Left lung (tissue), 10 donors: ENCODE results near the gene CDK19. TPM values are rescaled to one million over a fixed set of nuclear protein-coding genes. Genes with fewer than 3 reads are reported as not detected.

ENCODE experiments used
- ATAC-seq: fragments of 200-7000 bp; cut with Tn5 transposase; one replicate; pipeline ENCODE4 v1.9.1; 2020; ENCODE audit warnings: moderate library complexity
- DNase-seq, 4 donors: peaks; one replicate each; pipeline ENCODE4 v3.0.0-alpha.2; 2013 to 2020
- H3K27ac ChIP-seq, 2 donors: fragments of 200-600 bp; sonication (generic) in 1 of 2; one replicate each; pipeline versions ENCODE4 v1.5.0 to v1.8.0; 2020 to 2021
- H3K27me3 ChIP-seq, 2 donors: fragments of 200-600 bp; sonication (generic) in 1 of 2; one replicate each; pipeline versions ENCODE4 v1.5.0 to v1.8.0; 2020 to 2021
- H3K36me3 ChIP-seq, 2 donors: fragments of 200-600 bp; sonication (generic) in 1 of 2; one replicate each; pipeline versions ENCODE4 v1.5.0 to v1.8.0; 2020 to 2021
- H3K4me1 ChIP-seq, 2 donors: fragments of 200-600 bp; one replicate each; pipeline ENCODE4 v1.8.0; 2021
- H3K4me3 ChIP-seq, 2 donors: fragments of 200-600 bp; sonication (generic) in 1 of 2; one replicate each; pipeline versions ENCODE4 v1.5.0 to v1.8.0; 2020 to 2021; ENCODE audit warnings: mild to moderate bottlenecking in 1 of 2
- H3K9me3 ChIP-seq, 2 donors: fragments of 200-600 bp; sonication (generic) in 1 of 2; one replicate each; pipeline versions ENCODE4 v1.5.0 to v1.8.0; 2020 to 2021
- intact Hi-C, 2 donors: fragments of 100-400 bp; cut with DNase I; formaldehyde crosslinking; loops; one replicate each; pipeline versions ENCODE4 v1.11.2 to v1.14.2; 2022
- polyA plus RNA-seq, 6 donors: library from polyadenylated mRNA; unstranded; fragments of 120-200 nt; gene quantifications; one replicate each; pipeline ENCODE4 v1.2.1, GENCODE V29; 2013; ENCODE audit not compliant: insufficient read length in 6 of 6
- total RNA-seq, 2 donors: library from RNA; stranded (reverse); fragmentation: NEBNext Ultra II Directional; extraction: Animal tissue kit (Norgen Biotek cat#: 25700); gene quantifications; one replicate each; pipeline ENCODE4 v1.2.1, GENCODE V29; 2021
- TF ChIP-seq, protein P1 (sequence below), 2 donors: fragments of 200-600 bp; sonication (generic) in 1 of 2; IDR thresholded peaks; one replicate each; pipeline versions ENCODE4 v1.5.0 to v1.8.0; 2021; ENCODE audit warnings: antibody characterized with exemption in 2 of 2
- donor health status: DM: no; HTN: yes; CAD: no.
- donor health status: DM: no; HTN: no; CAD: no.

CDK19 gene
- total and polyA plus RNA-seq, 8 donors, result 18.4 to 46.1 (median 36.2) TPM

DNA sequence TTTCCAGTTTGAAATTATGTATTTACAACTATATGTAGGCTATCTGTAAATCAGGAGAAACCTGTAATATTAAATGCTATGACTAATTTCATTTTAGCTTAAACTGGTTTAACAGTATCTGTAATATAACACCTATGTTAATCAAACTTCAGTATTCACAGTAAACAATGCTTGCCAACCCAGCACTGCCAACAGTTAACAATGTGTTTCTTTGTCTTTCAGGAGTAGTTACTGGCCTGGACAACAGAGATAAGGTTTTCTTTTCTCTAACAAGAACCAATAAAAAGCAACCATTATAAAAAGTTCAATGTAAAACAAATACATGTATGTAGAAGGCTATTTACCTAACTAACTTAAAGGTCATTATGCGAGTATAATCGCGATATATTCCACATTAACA lies 158.8 kb downstream of the CDK19 start:
- DNase-seq (peak in 1 of 4 donors; percentile 10), ATAC-seq (no peak)
- Histone ChIP-seq H3K9me3 (peaks cover 0 to 3% of the 10 kb centered on the region in 2 donors), H3K4me3 (no peak overlapping the region), H3K4me1 (no peaks in the 10 kb centered on the region), H3K27me3 (no peaks in the 10 kb centered on the region), H3K36me3 (no peaks in the 10 kb centered on the region), H3K27ac (no peak overlapping the region)
- intact Hi-C loops, result no loop called here
- TF ChIP-seq, protein P1, sequence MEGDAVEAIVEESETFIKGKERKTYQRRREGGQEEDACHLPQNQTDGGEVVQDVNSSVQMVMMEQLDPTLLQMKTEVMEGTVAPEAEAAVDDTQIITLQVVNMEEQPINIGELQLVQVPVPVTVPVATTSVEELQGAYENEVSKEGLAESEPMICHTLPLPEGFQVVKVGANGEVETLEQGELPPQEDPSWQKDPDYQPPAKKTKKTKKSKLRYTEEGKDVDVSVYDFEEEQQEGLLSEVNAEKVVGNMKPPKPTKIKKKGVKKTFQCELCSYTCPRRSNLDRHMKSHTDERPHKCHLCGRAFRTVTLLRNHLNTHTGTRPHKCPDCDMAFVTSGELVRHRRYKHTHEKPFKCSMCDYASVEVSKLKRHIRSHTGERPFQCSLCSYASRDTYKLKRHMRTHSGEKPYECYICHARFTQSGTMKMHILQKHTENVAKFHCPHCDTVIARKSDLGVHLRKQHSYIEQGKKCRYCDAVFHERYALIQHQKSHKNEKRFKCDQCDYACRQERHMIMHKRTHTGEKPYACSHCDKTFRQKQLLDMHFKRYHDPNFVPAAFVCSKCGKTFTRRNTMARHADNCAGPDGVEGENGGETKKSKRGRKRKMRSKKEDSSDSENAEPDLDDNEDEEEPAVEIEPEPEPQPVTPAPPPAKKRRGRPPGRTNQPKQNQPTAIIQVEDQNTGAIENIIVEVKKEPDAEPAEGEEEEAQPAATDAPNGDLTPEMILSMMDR (IDR thresholded peaks at IDR 0.05), result no peak

DNA sequence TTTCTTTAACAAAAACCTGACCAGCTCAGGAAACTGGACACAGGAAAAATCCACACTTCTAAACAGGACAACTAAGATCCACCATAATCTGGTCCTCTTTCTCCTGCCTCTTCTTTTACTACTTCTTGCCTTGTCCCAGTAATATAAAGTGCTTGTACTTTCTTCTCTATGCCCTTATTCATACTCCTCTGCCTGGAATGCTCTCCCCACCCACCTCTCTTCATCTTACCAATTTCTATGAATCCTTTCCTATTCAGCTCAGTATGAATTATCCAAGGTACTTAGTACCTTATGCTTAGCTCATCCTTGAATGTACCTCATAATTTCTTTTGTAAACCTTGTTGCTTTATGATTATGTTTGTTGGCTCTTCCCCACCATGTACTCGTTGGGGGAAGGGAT lies 159.4 kb downstream of the CDK19 start:
- H3K4me3 ChIP-seq, result no peak overlapping the region
- H3K27me3 ChIP-seq, result no peaks in the 10 kb centered on the region
- H3K4me1 ChIP-seq, result no peaks in the 10 kb centered on the region
- H3K27ac ChIP-seq, result no peak overlapping the region
- ATAC-seq (no peak), DNase-seq (no peak)
- H3K36me3 ChIP-seq, result no peaks in the 10 kb centered on the region
- peaks cover 0 to 3% of the 10 kb centered on the region in 2 donors for H3K9me3 ChIP-seq
- intact Hi-C loops, result no loop called here
- TF ChIP-seq, protein P1 (IDR thresholded peaks at IDR 0.05), result no peak

DNA sequence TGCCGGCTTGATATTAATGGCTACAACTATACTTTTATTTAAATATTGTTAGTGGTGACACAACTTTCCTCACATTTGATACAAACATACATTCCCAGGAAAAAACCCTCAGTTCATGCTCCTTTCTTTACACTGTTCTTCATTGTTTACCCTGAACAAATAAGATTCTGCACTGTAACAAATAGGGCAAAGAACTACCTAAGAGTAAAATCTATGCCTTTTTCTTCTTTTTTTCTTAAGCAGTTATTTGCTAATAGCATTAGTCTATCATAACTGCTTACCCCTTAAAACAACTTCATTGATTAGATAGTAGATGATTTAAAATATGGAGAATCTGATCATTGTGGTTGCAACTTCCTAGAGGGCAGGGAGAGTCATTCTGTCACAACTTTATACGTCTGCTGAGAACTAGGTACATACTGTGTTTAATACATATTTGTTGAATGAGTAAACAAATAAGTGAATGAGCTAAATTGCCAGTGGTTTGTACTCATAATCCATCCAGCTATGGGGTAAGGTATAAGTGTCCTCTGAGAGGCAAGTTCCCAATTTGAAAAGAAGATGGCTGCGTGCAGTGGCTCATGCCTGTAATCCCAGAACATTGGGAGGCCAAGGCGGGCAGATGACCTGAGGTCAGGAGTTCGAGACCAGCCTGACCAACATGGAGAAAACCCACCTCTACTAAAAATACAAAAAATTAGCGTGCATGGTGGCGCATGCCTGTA lies 161.0 kb downstream of the CDK19 start:
- no peak for ATAC-seq
- no peak overlapping the region for H3K4me3 ChIP-seq
- TF ChIP-seq, protein P1 (IDR thresholded peaks at IDR 0.05), result no peak

DNA sequence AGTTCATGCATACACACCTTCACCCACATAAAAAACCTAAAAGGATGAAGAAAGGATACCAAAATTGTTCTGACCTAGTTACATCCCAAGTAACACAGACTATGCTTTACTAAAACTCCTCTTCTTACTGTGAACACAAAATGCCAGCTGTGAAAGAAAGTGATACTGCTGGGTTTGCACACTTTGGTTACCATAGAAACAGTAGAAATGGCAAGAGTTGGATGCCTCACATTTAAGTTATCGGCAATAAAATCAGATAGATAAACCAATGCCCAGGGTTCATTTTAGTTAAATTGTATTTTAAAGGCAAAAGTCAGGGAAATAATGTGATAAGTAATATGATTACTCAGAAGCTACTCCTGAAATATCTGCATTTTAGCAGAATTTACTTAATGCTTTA lies 161.9 kb downstream of the CDK19 start:
- Histone ChIP-seq H3K27ac (no peak overlapping the region), H3K27me3 (no peaks in the 10 kb centered on the region), H3K4me1 (no peaks in the 10 kb centered on the region), H3K36me3 (no peaks in the 10 kb centered on the region), H3K9me3 (no peaks in the 10 kb centered on the region), H3K4me3 (no peak overlapping the region)
- ATAC-seq (no peak), DNase-seq (no peak)
- intact Hi-C loops, result no loop called here
- TF ChIP-seq, protein P1 (IDR thresholded peaks at IDR 0.05), result no peak

More for the DNA sequence above, 161.0 kb downstream of the CDK19 start:
- Histone ChIP-seq H3K27me3 (no peaks in the 10 kb centered on the region), H3K9me3 (no peaks in the 10 kb centered on the region), H3K4me1 (no peaks in the 10 kb centered on the region), H3K36me3 (no peaks in the 10 kb centered on the region), H3K27ac (no peak overlapping the region)
- DNase-seq, result no peak
- intact Hi-C loops, result no loop called here

DNA sequence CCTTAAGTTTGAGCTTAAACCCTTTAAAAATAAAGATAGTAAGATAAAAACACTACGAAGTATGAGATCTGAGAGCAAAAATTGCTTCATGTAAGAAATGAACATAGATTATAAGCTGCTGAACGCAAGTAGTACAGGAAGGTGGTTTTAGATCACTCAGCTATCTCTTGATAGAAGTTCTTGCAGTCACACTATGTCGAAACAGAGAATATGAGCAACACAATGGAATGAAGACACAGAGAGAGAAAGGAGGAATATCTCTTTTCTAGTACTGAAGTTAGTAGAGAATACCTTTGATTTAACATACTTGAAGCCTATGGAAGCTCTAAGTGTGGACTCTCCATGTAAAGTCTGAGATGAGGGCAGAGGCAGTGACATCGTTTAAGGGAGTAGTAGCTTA lies 162.7 kb downstream of the CDK19 start:
- TF ChIP-seq, protein P1 (IDR thresholded peaks at IDR 0.05), result no peak
- no peak for DNase-seq
- H3K4me3 ChIP-seq, result no peak overlapping the region
- H3K27me3 ChIP-seq, result no peaks in the 10 kb centered on the region
- H3K27ac ChIP-seq, result no peak overlapping the region
- no peaks in the 10 kb centered on the region for H3K9me3 ChIP-seq
- H3K36me3 ChIP-seq, result no peaks in the 10 kb centered on the region
- H3K4me1 ChIP-seq, result no peaks in the 10 kb centered on the region
- intact Hi-C loops, result no loop called here
- no peak for ATAC-seq
